D721Med (cell line): Measurements from ENCODE around the gene CA11.

Experiments
- DNase-seq: peaks from one replicate; pipeline ENCODE4 v3.0.0; 2011; ENCODE audit warnings: low spot score; ENCODE audit not compliant: insufficient read length
- FAIRE-seq: peaks from 2 replicates; lab custom pipeline; 2011; peaks lifted over from hg19 to GRCh38; lab: Jason Lieb, UNC
- TF ChIP-seq, protein P1 (sequence below): IDR thresholded peaks from 2 replicates; pipeline ENCODE4 v1.5.1; 2012; ENCODE audit warnings: mild to moderate bottlenecking, control low read depth; ENCODE audit not compliant: insufficient read depth; ENCODE audit errors: missing control alignments

CA11 gene

DNA sequence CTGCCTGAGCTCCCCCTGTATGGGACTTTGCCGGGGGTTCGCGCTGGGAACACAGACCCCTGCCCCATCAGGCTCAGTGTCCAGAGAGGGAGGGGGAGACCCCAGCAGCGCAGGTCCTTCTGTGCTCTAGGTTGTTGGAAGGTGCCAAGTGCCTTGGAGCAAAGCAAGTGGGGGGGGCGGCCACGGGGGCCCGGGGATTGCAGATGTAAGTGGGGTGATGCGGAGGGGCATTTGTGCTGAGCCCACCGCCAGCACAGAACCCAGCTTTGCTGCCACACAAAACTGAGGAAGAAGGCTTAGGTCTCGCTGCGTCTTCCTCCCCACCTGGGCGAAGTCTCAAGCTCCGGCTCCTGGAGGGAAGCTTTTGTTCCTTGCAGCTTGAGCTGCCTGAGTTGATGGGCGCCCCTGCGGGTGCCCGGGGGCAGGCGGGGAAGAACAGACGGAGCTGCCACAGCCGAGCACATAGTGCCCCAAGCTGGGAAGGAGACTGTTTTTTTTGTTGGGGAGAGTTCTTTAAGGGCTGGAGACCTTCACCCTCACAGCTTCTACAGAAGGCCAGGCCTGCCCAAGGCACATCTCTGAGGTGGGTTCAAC lies 28.3 kb upstream of the CA11 start:
- FAIRE-seq (no peak), DNase-seq (no peak)
- TF ChIP-seq, protein P1, sequence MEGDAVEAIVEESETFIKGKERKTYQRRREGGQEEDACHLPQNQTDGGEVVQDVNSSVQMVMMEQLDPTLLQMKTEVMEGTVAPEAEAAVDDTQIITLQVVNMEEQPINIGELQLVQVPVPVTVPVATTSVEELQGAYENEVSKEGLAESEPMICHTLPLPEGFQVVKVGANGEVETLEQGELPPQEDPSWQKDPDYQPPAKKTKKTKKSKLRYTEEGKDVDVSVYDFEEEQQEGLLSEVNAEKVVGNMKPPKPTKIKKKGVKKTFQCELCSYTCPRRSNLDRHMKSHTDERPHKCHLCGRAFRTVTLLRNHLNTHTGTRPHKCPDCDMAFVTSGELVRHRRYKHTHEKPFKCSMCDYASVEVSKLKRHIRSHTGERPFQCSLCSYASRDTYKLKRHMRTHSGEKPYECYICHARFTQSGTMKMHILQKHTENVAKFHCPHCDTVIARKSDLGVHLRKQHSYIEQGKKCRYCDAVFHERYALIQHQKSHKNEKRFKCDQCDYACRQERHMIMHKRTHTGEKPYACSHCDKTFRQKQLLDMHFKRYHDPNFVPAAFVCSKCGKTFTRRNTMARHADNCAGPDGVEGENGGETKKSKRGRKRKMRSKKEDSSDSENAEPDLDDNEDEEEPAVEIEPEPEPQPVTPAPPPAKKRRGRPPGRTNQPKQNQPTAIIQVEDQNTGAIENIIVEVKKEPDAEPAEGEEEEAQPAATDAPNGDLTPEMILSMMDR: no peak

DNA sequence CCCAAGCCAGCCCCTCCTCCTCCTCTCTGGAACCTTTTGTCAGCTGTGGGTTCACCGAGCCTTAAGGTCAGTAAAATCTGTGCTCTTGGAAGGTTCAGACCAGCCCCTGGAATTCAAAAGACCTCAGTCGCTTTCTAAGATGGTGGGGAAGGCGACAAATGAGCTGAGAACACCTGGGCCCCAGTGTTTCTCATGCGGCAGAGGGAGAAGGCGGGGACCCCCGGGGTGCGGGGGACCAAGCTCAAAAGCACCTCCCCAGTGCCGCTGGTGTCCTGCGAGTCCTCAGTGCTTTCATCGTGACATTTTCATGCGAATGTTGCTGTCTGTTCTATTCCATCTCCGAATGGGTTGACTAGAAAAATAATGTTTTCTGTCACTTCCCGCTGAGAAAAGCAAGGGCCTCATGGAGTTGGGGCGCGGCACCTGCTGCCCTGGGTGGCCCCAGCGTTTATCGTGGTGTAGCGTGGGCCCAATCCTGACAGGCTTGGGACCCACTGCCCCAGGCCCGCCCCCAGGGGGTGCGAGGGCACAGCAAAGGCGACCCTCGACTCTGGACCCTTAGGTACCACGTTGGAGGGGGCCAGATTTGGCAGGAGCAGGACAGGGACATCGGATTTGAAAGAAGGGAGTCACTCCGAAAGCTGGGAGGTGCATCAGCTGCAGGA lies 27.6 kb upstream of the CA11 start:
- no peak for DNase-seq
- TF ChIP-seq, protein P1: no peak
- FAIRE-seq: no peak

DNA sequence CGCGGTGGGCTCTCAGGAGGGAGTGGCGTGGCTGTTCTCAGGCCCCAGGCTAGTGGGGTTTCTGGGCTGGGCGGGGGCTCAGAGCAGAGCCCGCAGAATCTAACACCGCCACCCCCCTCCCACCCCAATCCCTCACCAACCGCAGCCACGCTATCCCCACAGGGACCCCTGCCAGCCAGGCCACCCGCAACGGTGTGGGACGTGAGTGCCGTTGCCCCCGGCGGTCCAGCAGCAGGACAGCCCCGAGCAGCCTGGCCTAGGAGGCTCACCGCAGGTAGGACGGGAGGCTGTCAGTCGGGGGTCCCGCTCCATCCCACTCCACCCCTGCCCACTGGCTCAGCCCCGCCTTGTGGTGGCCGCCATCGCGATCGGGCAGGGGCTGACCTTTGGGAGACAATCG lies 27.0 kb upstream of the CA11 start, which contains the start of gene NTN5:
Gene NTN5 (minus strand): TSS at position 24 of the 400 bp plus-strand sequence. CDS start 2,031 bp downstream, outside the sequence.
- FAIRE-seq (no peak), DNase-seq (no peak)
- TF ChIP-seq, protein P1: no peak

DNA sequence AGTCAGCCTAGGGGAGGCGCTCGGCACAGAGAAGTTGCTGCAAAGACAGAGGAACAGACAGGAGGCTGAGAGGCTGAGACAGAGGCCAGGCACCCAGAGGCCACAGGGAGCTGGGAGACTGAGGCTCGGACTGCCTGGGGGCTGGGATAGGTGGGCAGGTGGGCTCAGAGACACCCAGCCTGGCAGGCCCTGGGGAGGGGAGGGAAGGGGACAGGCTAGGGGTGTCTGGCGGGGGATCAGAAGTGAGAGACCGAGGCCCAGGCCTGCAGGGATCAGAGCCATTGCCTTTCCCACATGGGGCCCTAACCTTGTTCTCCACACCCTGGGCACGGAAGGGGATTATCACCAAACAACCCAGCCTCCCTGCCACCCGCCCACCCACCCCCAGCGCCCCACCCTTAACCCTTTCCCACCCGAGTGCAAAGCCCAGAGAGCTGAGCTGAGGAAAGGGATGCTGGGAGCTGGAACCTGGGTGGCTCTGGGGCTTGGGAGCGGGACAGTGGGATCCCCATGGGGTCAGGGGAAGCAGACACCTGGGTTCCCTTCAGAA lies 25.5 kb upstream of the CA11 start:
- DNase-seq (no peak), FAIRE-seq (no peak)
- TF ChIP-seq, protein P1: no peak

DNA sequence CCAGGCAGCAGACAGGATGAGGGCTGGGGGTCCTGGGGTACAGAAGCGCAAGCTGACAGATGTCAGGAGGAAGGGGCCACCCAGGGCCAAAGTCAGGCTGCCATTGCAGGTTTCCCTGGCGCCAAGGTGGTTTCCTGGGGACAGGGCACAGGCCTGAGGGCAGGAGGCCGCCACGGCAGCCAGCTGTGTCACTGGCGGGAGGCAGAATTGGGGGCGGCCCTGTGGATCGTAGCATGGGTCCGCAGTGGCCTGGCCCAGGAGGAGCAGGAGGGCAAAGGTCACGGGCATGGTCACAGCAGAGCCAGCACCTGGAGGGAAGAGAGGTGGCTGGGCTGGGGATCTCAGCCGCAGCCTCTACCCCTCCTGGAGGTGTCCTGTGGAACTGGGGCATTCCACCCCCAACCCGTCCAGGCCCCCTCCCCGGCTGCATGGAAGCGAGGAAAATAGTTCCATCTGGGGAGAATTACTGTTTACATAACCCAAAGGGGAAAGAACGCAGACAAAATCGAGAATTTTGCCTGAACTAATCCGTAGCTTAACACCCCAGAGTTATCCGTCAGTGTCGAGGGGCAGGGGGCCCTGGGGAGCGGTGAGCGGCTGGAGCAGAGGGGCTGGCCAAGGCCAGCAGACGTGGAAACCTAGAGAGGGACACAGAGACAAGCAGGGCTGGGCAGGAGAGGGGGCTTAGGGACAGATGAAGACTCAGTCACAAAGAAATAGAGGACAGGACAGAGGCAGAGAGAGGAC lies 24.9 kb upstream of the CA11 start:
- DNase-seq (no peak), FAIRE-seq (no peak)
- TF ChIP-seq, protein P1: no peak

DNA sequence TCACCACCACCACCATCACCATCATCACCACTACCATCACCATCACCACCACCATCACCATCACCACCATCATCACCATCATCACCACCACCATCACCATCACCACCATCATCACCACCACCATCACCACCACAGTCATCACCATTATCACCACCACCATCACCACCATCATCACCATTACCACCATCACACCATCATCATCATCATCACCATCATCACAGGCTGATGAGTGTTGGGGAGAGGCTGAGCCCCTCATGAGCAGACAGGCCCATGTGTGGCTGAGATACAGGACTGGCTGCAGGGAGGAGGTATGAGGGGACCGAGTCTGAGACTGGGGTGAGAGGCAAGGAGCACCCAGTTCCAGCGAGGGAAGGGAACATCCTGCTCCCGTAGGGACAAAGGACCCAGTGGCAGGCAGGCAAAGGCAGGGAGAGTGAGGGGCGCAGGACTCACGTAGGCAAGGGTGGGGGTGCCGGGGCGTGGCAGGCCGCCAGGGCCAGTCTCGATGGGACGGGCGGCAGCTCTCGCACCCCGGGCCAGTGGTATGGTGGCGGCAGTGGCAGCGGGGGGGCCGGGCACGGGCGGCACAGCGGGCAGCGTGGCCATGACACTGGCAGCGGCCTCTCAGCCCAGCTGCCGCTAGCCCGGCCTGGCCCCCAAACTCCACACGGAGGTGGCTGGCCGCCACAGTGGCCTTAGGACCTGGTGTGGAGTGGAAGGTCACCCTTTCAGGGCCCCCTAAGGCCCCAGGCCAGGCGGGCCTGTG lies 24.1 kb upstream of the CA11 start:
- TF ChIP-seq, protein P1: no peak
- no peak for DNase-seq
- FAIRE-seq: no peak
